Transverse colon (tissue), 4 donors: ENCODE results near the gene ZNF423.

Experiments used
- EP300 ChIP-seq: sonication (generic); formaldehyde crosslinking; IDR thresholded peaks from one replicate; pipeline ENCODE4 v1.6.1; 2017; ENCODE audit warnings: antibody characterized with exemption, low read depth
- POLR2AphosphoS5 ChIP-seq, 3 donors: sonication (generic); formaldehyde crosslinking; IDR thresholded peaks; one replicate each; pipeline ENCODE4 v1.6.1; 2016; ENCODE audit warnings: antibody characterized with exemption in 3 of 3
- TF ChIP-seq, protein P1 (sequence below), 5 experiments: fragments of 200-600 bp in 3 of 5; fragments of 450-650 bp in 2 of 5; sonication (generic) in 3 of 5; IDR thresholded peaks; 1 replicate in 2 of 5; 2 replicates in 3 of 5; pipeline ENCODE4 v1.5.1; 2016 to 2017; ENCODE audit warnings: antibody characterized with exemption in 5 of 5, inconsistent platforms in 3 of 5, mild to moderate bottlenecking in 2 of 5, moderate library complexity in 1 of 5

DNA sequence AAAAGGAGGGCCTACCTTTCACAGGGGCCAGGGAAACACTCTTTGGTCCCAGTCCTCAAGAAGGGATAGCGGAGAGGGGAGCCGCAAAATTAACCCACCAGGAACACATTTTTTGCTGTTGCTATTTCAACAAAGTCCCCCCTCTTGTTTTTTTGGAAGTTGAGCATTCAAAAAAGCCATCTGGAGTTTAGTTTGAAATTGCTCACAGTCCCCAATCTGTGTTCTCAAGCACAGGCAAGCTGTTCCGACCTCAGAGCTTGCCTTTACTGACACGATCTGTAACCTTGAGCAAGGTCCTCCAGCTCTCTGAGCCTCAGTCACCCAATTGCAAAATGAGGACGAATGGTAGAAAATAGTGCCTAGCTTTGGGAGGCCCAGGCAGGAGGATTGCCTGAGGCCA lies 131.1 kb downstream of the ZNF423 start:
- TF ChIP-seq EP300 (no peak), POLR2AphosphoS5 (IDR thresholded peaks at IDR 0.05) (no peak)
- TF ChIP-seq, protein P1, sequence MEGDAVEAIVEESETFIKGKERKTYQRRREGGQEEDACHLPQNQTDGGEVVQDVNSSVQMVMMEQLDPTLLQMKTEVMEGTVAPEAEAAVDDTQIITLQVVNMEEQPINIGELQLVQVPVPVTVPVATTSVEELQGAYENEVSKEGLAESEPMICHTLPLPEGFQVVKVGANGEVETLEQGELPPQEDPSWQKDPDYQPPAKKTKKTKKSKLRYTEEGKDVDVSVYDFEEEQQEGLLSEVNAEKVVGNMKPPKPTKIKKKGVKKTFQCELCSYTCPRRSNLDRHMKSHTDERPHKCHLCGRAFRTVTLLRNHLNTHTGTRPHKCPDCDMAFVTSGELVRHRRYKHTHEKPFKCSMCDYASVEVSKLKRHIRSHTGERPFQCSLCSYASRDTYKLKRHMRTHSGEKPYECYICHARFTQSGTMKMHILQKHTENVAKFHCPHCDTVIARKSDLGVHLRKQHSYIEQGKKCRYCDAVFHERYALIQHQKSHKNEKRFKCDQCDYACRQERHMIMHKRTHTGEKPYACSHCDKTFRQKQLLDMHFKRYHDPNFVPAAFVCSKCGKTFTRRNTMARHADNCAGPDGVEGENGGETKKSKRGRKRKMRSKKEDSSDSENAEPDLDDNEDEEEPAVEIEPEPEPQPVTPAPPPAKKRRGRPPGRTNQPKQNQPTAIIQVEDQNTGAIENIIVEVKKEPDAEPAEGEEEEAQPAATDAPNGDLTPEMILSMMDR (IDR thresholded peaks at IDR 0.05) = no peak
